Nasal cavity respiratory epithelium epithelial cell of viscerocranial mucosa (primary cell): ENCODE results near the gene PMS2. TPM values are rescaled to one million over a fixed set of nuclear protein-coding genes. Genes with fewer than 3 reads are reported as not detected.

ENCODE experiments used
- total RNA-seq: library from RNA; depleted of rRNA; stranded (reverse); fragments of >200 nt; gene quantifications from 2 replicates; pipeline ENCODE4 v1.2.3, GENCODE V29; 2014

Gene PMS2, protein sequence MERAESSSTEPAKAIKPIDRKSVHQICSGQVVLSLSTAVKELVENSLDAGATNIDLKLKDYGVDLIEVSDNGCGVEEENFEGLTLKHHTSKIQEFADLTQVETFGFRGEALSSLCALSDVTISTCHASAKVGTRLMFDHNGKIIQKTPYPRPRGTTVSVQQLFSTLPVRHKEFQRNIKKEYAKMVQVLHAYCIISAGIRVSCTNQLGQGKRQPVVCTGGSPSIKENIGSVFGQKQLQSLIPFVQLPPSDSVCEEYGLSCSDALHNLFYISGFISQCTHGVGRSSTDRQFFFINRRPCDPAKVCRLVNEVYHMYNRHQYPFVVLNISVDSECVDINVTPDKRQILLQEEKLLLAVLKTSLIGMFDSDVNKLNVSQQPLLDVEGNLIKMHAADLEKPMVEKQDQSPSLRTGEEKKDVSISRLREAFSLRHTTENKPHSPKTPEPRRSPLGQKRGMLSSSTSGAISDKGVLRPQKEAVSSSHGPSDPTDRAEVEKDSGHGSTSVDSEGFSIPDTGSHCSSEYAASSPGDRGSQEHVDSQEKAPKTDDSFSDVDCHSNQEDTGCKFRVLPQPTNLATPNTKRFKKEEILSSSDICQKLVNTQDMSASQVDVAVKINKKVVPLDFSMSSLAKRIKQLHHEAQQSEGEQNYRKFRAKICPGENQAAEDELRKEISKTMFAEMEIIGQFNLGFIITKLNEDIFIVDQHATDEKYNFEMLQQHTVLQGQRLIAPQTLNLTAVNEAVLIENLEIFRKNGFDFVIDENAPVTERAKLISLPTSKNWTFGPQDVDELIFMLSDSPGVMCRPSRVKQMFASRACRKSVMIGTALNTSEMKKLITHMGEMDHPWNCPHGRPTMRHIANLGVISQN
- 33.8 and 34.3 TPM in 2 replicates for total RNA-seq

DNA sequence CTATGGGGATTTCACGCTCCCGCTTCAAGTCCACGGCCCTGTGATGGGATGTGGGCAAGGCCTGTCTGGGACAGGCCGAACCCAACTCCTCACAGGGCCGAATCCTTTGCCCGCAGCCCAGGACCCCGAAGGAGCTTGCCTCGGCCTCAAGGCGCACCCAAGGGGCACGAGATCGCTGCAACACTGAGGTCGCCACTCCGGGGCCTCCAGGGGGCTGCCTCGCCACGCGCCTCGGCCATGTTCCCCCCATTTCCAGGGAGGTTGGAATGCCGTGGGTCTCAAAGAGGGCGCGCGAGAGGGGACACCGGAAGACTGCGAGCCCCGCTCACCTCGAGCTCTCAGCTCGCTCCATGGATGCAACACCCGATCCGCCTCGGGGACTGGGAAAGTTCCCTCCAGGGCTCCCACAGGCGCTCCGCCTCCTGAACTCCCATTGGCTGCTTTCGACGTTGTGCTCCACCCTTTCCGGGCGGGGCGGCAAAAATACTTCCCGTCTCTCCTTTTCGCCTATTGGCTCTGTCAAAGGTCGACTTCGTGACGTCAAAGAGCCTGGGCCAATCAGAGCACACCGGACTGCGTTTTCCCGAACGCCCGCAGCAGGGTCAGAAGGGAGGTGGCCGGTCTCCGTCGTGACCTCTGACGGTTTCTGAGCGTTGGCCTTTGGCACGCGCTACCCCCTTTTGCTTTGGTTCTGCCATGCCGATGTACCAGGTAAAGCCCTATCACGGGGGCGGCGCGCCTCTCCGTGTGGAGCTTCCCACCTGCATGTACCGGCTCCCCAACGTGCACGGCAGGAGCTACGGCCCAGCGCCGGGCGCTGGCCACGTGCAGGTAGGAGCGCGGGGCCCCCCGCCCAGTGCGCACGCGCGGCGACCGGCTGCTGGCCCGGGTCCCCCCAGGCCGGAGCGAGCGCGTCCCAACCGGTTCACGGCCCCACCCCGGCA is at the start of gene PMS2, which contains the start of gene AIMP2:
TSS of gene PMS2 (minus strand) at position 382 of the 944 bp plus-strand sequence. CDS start at position 352, 30 bp downstream.
TSS of gene AIMP2 (plus strand) at position 605 of the 944 bp plus-strand sequence. CDS start at position 697, 92 bp downstream.

DNA sequence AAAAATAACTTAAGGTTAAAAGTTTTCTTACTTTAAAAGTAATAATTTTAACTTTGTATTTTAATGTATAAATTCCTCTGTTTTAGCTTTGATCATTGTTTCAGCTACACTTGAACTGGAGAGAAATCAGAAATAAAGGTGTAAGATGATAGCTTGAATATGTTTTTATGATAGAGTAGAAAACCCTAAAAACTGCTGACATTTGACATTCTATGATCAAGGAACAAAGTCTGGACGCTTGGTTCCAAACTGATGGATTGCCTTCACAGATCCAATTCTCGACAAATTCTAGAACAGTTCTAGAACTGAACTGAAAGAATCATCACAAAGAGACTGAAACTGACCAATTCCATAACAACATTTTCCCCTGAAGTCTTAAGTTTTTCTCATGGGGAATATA is 22.1 kb upstream of the PMS2 start, which contains the start of gene ANKRD61:
TSS of gene ANKRD61 (plus strand) at position 389 of the 400 bp plus-strand sequence. CDS start at position 389, 0 bp downstream.

DNA sequence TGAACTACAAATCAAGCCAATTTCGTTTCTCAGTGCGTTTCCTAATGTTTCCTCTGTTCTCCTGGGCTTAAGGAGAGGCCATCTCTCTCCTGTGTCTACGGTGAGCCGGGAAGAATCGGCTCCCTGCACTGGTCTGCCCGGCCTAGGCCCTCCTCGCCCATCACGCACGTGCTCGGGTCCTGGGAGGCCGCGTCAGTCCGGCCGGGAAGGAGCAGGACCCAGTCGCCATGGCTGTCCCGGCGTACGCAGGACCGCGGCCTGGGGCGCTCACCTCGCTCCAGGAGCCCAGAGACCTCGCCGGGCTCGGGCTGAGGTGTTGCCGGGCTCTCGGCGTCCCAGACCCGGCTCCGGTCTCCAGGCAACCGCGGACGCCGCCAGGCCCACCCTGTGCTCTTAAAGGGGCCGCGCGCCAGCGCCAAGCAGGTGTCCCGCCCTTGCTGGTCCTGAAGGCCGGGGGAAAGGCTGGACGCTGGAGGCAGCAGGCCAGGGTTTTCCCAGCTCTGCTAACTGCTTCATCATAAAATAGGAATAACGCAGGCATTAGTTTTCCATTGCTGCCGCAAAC is 38.4 kb downstream of the PMS2 start, which contains the start of gene RSPH10B:
TSS of gene RSPH10B (minus strand) at position 343 of the 565 bp plus-strand sequence. CDS start 3,573 bp downstream, outside the sequence.

Other genes with a start within 250 kb of the PMS2 start
- gene RNF216, start 227.4 kb downstream of the PMS2 start, total RNA-seq = 22.2 and 38.1 TPM in 2 replicates
- not detected in 2 replicates for gene OCM, start 128.3 kb downstream of the PMS2 start, total RNA-seq
- 62.2 and 79.5 TPM in 2 replicates for gene CCZ1, start 110.3 kb downstream of the PMS2 start, total RNA-seq
- gene RSPH10B, start 38.4 kb downstream of the PMS2 start, total RNA-seq = 0.43 TPM in 1 of 2 replicates, not detected in the other
- 66.6 and 75.5 TPM in 2 replicates for gene AIMP2, start 223 bp upstream of the PMS2 start, total RNA-seq
- gene ANKRD61, start 22.3 kb upstream of the PMS2 start, total RNA-seq = under 0.01 and 0.21 TPM in 2 replicates
- gene EIF2AK1, start 50.1 kb upstream of the PMS2 start, total RNA-seq = 37.3 and 95.1 TPM in 2 replicates
- gene USP42, start 95.9 kb upstream of the PMS2 start, total RNA-seq = 3.8 and 7.8 TPM in 2 replicates